Measurements from ENCODE around the gene ADSL. TPM values are rescaled to one million over a fixed set of nuclear protein-coding genes. Genes with fewer than 3 reads are reported as not detected.

ADSL gene
- total RNA-seq, 1 experiment from 2014 or later, result 165 TPM

DNA sequence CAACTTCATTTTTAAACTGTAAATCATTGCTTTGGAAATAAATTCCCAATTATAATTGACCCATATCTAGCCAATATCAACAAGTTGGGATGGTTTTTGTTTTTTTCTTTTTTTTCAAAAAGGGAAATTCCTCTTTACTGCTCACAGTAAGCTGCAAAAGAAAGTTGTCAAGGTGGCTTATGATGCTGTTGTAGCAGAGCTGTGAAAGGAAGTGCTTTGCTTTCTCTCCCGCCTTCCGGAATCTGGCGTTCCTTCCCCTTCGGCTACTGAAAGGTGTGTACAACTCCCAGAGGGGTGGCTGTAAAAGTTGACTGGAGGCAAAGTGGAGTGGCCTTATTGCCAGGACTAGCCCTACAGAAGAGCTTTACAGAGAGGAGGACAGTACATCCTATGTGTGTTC is 16.2 kb upstream of the ADSL start:
- Histone ChIP-seq H4K20me1 (ENCODE audit: insufficient read depth, low read depth, low read length) (no peaks in the 10 kb centered on the region), H3K9me2 (replicated peaks; ENCODE audit: insufficient read depth, low read length) (no peaks in the 10 kb centered on the region), H3K4me2 (ENCODE audit: low read depth, low read length, poor library complexity, severe bottlenecking) (no peak overlapping the region), H2AFZ (ENCODE audit: low read length) (no peak overlapping the region), H3K4me1 (ENCODE audit: low read length) (peaks cover 20% of the 10 kb centered on the region), H3K27ac (ENCODE audit: low read length) (no peak overlapping the region), H3K27me3 (ENCODE audit: low read length) (no peaks in the 10 kb centered on the region), H3K9me3 (ENCODE audit: low read length) (no peaks in the 10 kb centered on the region), H3K9ac (ENCODE audit: low read length) (no peak overlapping the region), H3K36me3 (ENCODE audit: insufficient read depth, low read length) (peaks cover 8% of the 10 kb centered on the region; the same call in 1 of the 2 replicates), H3K4me3 (ENCODE audit: low read length) (no peak overlapping the region), H3K79me2 (ENCODE audit: low read length) (no peaks in the 10 kb centered on the region; the same call in 1 of the 2 replicates)
- DNase-seq, result no peak

GRCh38 chr22:40330615-40331014 is 15.7 kb upstream of the ADSL start:
- Histone ChIP-seq H3K9ac (ENCODE audit: low read length) (no peak overlapping the region), H3K4me3 (ENCODE audit: low read length) (no peak overlapping the region), H3K9me3 (ENCODE audit: low read length) (no peaks in the 10 kb centered on the region), H3K36me3 (ENCODE audit: insufficient read depth, low read length) (peaks cover 8% of the 10 kb centered on the region; the same call in 1 of the 2 replicates), H4K20me1 (ENCODE audit: insufficient read depth, low read depth, low read length) (no peaks in the 10 kb centered on the region), H3K4me2 (ENCODE audit: low read depth, low read length, poor library complexity, severe bottlenecking) (no peak overlapping the region), H3K79me2 (ENCODE audit: low read length) (no peaks in the 10 kb centered on the region; the same call in 1 of the 2 replicates), H3K4me1 (ENCODE audit: low read length) (peaks cover 25% of the 10 kb centered on the region), H3K9me2 (replicated peaks; ENCODE audit: insufficient read depth, low read length) (no peaks in the 10 kb centered on the region), H2AFZ (ENCODE audit: low read length) (no peak overlapping the region), H3K27me3 (ENCODE audit: low read length) (no peaks in the 10 kb centered on the region), H3K27ac (ENCODE audit: low read length) (no peak overlapping the region)
- no peak for DNase-seq

- Histone ChIP-seq H3K9ac (ENCODE audit: low read length) (no peak overlapping the region), H3K4me3 (ENCODE audit: low read length) (no peak overlapping the region), H3K4me2 (ENCODE audit: low read depth, low read length, poor library complexity, severe bottlenecking) (no peak overlapping the region), H3K9me3 (ENCODE audit: low read length) (no peaks in the 10 kb centered on the region), H3K79me2 (ENCODE audit: low read length) (peaks cover 3% of the 10 kb centered on the region; the same call in 1 of the 2 replicates), H3K9me2 (replicated peaks; ENCODE audit: insufficient read depth, low read length) (no peaks in the 10 kb centered on the region), H3K27ac (ENCODE audit: low read length) (no peak overlapping the region), H3K36me3 (ENCODE audit: insufficient read depth, low read length) (peaks cover 10% of the 10 kb centered on the region; the same call in 1 of the 2 replicates), H4K20me1 (ENCODE audit: insufficient read depth, low read depth, low read length) (no peaks in the 10 kb centered on the region), H2AFZ (ENCODE audit: low read length) (no peak overlapping the region), H3K27me3 (ENCODE audit: low read length) (no peaks in the 10 kb centered on the region), H3K4me1 (ENCODE audit: low read length) (peaks cover 33% of the 10 kb centered on the region)
- no peak for DNase-seq
These were observed 14.6 kb upstream of the ADSL start for GRCh38 chr22:40331706-40332105.

- H3K9ac ChIP-seq (ENCODE audit: low read length), result no peak overlapping the region
- no peaks in the 10 kb centered on the region for H3K27me3 ChIP-seq (ENCODE audit: low read length)
- peaks cover 10% of the 10 kb centered on the region; the same call in 1 of the 2 replicates for H3K36me3 ChIP-seq (ENCODE audit: insufficient read depth, low read length)
- no peaks in the 10 kb centered on the region for H4K20me1 ChIP-seq (ENCODE audit: insufficient read depth, low read depth, low read length)
- peaks cover 3% of the 10 kb centered on the region; the same call in 1 of the 2 replicates for H3K79me2 ChIP-seq (ENCODE audit: low read length)
- no peaks in the 10 kb centered on the region for H3K9me3 ChIP-seq (ENCODE audit: low read length)
- no peak for DNase-seq
- no peaks in the 10 kb centered on the region for H3K9me2 ChIP-seq (replicated peaks; ENCODE audit: insufficient read depth, low read length)
- peaks cover 33% of the 10 kb centered on the region for H3K4me1 ChIP-seq (ENCODE audit: low read length)
- H3K4me3 ChIP-seq (ENCODE audit: low read length), result no peak overlapping the region
- H3K4me2 ChIP-seq (ENCODE audit: low read depth, low read length, poor library complexity, severe bottlenecking), result no peak overlapping the region
- no peak overlapping the region for H3K27ac ChIP-seq (ENCODE audit: low read length)
- H2AFZ ChIP-seq (ENCODE audit: low read length), result no peak overlapping the region
These were observed 13.9 kb upstream of the ADSL start for GRCh38 chr22:40332319-40332781.

- Histone ChIP-seq H3K4me1 (ENCODE audit: low read length) (peaks cover 33% of the 10 kb centered on the region), H3K27ac (ENCODE audit: low read length) (peak overlapping the region; percentile 81)
These were observed 12.2 kb upstream of the ADSL start for GRCh38 chr22:40334060-40334459.

GRCh38 chr22:40334899-40335298 is 11.4 kb upstream of the ADSL start:
- Histone ChIP-seq H3K79me2 (ENCODE audit: low read length) (peaks cover 3% of the 10 kb centered on the region; the same call in 1 of the 2 replicates), H3K27ac (ENCODE audit: low read length) (peak overlapping the region; percentile 81), H3K4me2 (ENCODE audit: low read depth, low read length, poor library complexity, severe bottlenecking) (peak overlapping the region; percentile 54), H2AFZ (ENCODE audit: low read length) (no peak overlapping the region), H3K36me3 (ENCODE audit: insufficient read depth, low read length) (peaks cover 4% of the 10 kb centered on the region; the same call in 1 of the 2 replicates), H3K27me3 (ENCODE audit: low read length) (no peaks in the 10 kb centered on the region), H4K20me1 (ENCODE audit: insufficient read depth, low read depth, low read length) (no peaks in the 10 kb centered on the region), H3K4me1 (ENCODE audit: low read length) (peaks cover 33% of the 10 kb centered on the region), H3K4me3 (ENCODE audit: low read length) (peak overlapping the region; percentile 5), H3K9me3 (ENCODE audit: low read length) (no peaks in the 10 kb centered on the region), H3K9ac (ENCODE audit: low read length) (peak overlapping the region; percentile 37), H3K9me2 (replicated peaks; ENCODE audit: insufficient read depth, low read length) (no peaks in the 10 kb centered on the region)
- DNase-seq, result peak; percentile 56

More at GRCh38 chr22:40334060-40334459, 12.2 kb upstream of the ADSL start:
- H3K9me3 ChIP-seq (ENCODE audit: low read length), result no peaks in the 10 kb centered on the region
- H3K27me3 ChIP-seq (ENCODE audit: low read length), result no peaks in the 10 kb centered on the region
- H3K4me3 ChIP-seq (ENCODE audit: low read length), result peak overlapping the region; percentile 5; the same call in 1 of the 2 replicates
- H3K36me3 ChIP-seq (ENCODE audit: insufficient read depth, low read length), result peaks cover 10% of the 10 kb centered on the region; the same call in 1 of the 2 replicates
- peak overlapping the region; percentile 37 for H3K9ac ChIP-seq (ENCODE audit: low read length)
- H2AFZ ChIP-seq (ENCODE audit: low read length), result 0 out of 2 replicates have a peak overlapping the region, but pooled peaks have one; percentile 6
- H4K20me1 ChIP-seq (ENCODE audit: insufficient read depth, low read depth, low read length), result no peaks in the 10 kb centered on the region
- H3K9me2 ChIP-seq (replicated peaks; ENCODE audit: insufficient read depth, low read length), result no peaks in the 10 kb centered on the region
- H3K4me2 ChIP-seq (ENCODE audit: low read depth, low read length, poor library complexity, severe bottlenecking), result peak overlapping the region; percentile 54
- peaks cover 3% of the 10 kb centered on the region; the same call in 1 of the 2 replicates for H3K79me2 ChIP-seq (ENCODE audit: low read length)
- peak; percentile 75 for DNase-seq

DNA sequence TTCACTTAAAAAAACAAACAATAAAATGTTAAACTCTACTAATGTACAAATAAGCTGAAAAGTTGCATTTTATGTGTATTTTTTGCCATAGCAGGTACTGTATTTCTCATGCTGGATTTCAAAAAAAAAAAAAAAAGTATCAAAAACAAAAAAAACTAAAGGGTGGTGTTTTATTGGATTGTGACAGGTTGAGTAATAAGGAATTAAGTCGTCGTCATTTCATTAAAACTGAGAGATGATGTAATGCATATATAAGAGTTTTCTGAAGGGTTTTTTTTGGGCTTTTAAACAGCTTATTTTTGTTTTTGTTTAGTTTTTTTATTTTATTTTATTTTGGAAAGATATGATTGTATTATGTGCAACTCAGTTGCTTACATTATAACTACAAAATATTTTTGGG is 10.9 kb upstream of the ADSL start:
- Histone ChIP-seq H3K27ac (ENCODE audit: low read length) (peak overlapping the region; percentile 81), H3K4me3 (ENCODE audit: low read length) (0 out of 2 replicates have a peak overlapping the region, but pooled peaks have one; percentile 5), H2AFZ (ENCODE audit: low read length) (no peak overlapping the region), H3K9me2 (replicated peaks; ENCODE audit: insufficient read depth, low read length) (no peaks in the 10 kb centered on the region), H3K36me3 (ENCODE audit: insufficient read depth, low read length) (0 out of 2 replicates have a peak, but pooled peaks cover 3% of the 10 kb centered on the region), H3K79me2 (ENCODE audit: low read length) (peaks cover 3% of the 10 kb centered on the region; the same call in 1 of the 2 replicates), H4K20me1 (ENCODE audit: insufficient read depth, low read depth, low read length) (no peaks in the 10 kb centered on the region), H3K9ac (ENCODE audit: low read length) (peak overlapping the region; percentile 37), H3K4me1 (ENCODE audit: low read length) (peaks cover 33% of the 10 kb centered on the region), H3K9me3 (ENCODE audit: low read length) (no peaks in the 10 kb centered on the region), H3K4me2 (ENCODE audit: low read depth, low read length, poor library complexity, severe bottlenecking) (peak overlapping the region; percentile 54), H3K27me3 (ENCODE audit: low read length) (no peaks in the 10 kb centered on the region)
- DNase-seq, result no peak

DNA sequence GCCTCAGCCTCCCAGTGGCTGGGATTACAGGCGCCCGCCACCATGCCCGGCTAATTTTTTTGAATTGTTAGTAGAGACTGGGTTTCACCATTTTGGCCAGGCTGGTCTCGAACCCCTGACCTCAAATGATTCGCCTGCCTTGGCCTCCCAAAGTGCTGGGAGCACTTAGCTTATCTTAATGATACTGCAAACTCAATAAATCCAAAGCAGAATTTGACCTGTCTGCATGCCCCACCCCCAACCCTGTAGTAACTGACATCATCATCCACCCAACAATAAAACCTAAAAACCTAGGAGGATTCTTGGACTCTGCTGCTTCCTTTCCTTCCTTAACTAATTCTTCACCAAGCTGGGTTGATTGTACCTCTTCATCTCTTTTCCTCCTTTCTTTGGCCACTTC is 6.3 kb upstream of the ADSL start:
- Histone ChIP-seq H2AFZ (ENCODE audit: low read length) (no peak overlapping the region), H3K4me2 (ENCODE audit: low read depth, low read length, poor library complexity, severe bottlenecking) (no peak overlapping the region), H3K4me1 (ENCODE audit: low read length) (peaks cover 18% of the 10 kb centered on the region)

More for the DNA sequence above, 6.3 kb upstream of the ADSL start:
- no peaks in the 10 kb centered on the region for H3K9me3 ChIP-seq (ENCODE audit: low read length)
- H4K20me1 ChIP-seq (ENCODE audit: insufficient read depth, low read depth, low read length), result no peaks in the 10 kb centered on the region
- H3K79me2 ChIP-seq (ENCODE audit: low read length), result peaks cover 7% of the 10 kb centered on the region
- H3K9me2 ChIP-seq (replicated peaks; ENCODE audit: insufficient read depth, low read length), result no peaks in the 10 kb centered on the region
- DNase-seq, result no peak
- H3K36me3 ChIP-seq (ENCODE audit: insufficient read depth, low read length), result 0 out of 2 replicates have a peak, but pooled peaks cover 3% of the 10 kb centered on the region
- no peak overlapping the region for H3K27ac ChIP-seq (ENCODE audit: low read length)
- no peak overlapping the region for H3K4me3 ChIP-seq (ENCODE audit: low read length)
- no peak overlapping the region for H3K9ac ChIP-seq (ENCODE audit: low read length)
- no peaks in the 10 kb centered on the region for H3K27me3 ChIP-seq (ENCODE audit: low read length)

All from Karpas-422 (cell line).